Measurements from ENCODE around the gene DAD1.
A peak's percentile ranks its signal among the peaks of the same experiment; 100 is the strongest.
"Not testable (repeated sequence)": the region's sequence is repeated elsewhere in the genome, so short reads cannot be mapped to it uniquely, and the experiment has no call there.

DAD1 gene

DNA sequence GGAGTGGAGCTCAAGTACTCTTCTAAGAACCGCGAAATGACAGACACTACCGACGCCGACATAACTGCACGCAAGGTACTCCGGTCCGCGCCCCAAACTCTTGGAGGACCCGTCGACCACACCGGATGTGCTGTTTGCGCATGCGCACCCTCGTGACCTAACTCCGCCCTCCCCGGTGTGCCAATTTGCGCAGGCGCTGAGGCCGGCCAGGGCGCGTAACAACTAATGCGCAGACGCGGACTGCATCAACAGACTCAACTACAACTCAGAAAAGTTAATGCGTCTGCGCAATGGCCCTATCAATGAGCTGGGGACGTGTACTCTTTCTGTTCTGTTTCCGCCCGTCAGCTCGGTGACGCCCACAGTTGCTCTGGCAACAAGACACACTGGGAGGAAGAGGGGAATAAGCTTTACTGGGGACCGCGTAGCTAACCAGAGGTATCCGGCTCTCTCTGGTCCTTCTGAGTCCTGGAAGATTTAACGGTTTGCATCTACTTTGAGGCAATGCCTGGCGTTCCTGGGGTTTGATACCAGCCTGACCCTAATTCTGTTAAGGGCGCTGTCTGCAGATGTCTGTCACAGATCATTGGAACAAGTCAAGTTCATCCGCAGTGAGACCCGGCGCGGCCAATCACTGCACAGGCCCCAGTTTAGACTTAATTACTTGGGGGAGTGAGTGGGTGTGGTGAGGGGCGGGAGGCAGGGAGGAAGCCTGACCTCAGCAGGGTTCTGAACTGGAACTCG is at the start of gene DAD1:
Gene DAD1 (minus strand): TSS at position 129 of the 744 bp plus-strand sequence. CDS start 67 bp downstream, at position 62.
- DNase-seq: peak; percentile 87 to 99 (median 96)

GRCh38 chr14:22635980-22636379 is 47.0 kb upstream of the DAD1 start:
- not testable (repeated sequence) for DNase-seq

- DNase-seq: no peak
These were observed 45.3 kb upstream of the DAD1 start for GRCh38 chr14:22634233-22634900.

DNA sequence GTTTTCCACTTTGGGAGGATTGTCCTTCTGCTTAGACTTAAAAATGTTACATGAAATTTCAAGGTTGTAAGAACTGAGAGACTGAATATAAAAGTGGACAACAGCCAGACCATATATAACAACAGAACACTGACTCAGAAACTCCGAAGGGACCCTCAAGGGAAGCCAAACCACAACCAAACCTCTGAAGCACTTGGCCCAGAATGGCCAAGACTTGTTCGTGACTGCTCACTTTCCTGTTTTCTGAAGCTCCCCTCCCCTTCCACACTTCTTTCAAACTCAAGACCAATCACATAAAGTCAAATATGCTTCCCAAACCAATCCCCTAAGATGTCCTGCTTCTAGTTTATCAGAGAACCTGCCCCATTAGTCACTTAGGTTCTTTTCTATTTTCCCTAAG is 41.5 kb upstream of the DAD1 start:
- DNase-seq: no peak

GRCh38 chr14:22630066-22630465 is 41.0 kb upstream of the DAD1 start:
- no peak for DNase-seq

DNA sequence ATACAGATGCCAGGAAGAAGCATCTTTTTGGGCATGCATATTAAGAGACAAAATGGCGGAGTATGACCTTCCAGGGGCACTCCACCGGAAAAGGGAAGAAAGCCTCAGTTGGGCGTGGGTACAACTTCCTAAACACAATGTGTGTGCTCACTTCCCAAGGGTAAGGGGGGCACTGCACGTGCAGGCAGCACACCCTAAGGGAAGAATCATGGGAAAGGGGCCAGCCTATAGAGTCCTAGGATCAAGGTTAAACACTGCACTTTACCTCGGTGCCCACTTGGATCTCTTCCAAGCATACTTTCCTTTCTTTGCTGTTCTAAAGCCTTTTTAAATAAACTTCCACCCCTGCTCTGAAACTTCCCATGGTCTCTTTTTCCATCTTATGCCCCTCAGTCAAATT is 40.3 kb upstream of the DAD1 start:
- no peak for DNase-seq

- DNase-seq: no peak
These were observed 38.7 kb upstream of the DAD1 start for GRCh38 chr14:22627506-22628263.

GRCh38 chr14:22626590-22626989 is 37.6 kb upstream of the DAD1 start:
- DNase-seq: no peak

- DNase-seq: no peak
These were observed 34.0 kb upstream of the DAD1 start for GRCh38 chr14:22623047-22623446.

- DNase-seq: no peak
These were observed 33.2 kb upstream of the DAD1 start for GRCh38 chr14:22622255-22622654.

DNA sequence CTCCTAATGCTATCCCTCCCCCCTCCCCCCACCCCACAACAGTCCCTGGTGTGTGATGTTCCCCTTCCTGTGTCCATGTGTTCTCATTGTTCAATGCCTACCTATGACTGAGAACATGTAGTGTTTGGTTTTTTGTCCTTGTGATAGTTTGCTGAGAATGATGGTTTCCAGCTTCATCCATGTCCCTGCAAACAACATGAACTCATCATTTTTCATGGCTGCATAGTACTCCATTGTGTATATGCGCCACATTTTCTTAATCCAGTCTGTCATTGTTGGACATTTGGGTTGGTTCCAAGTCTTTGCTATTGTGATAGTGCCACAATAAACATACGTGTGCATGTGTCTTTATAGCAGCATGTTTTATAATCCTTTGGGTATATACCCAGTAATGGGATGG is 26.7 kb upstream of the DAD1 start:
- DNase-seq: not testable (repeated sequence)

DNA sequence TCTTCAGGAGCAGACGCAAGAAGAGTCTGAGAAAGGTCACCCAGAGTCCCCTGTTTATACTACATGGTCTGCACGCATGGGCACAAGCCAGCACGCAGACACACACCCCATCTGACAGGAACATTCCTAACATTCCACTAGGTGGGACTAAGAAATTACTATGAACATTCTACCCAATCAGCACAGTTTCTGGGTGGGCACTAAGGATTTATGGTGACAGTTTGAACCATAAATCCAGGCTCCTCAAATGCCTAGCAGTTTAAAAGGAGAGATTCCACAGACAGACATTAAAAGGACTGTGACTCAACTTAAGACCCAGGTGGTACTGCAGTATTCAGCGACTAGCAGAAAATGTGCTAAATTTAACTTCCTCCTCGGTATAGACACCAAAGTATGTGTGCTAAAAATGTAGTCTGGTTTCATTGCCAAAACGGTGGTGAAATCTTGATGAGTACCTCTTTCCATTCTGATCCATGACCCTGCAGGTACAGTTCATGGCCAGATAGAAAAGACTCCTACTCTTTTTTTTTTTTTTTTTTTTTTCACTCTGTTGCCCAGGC is 25.3 kb upstream of the DAD1 start:
- DNase-seq: no peak

GRCh38 chr14:22613736-22614239 is 24.8 kb upstream of the DAD1 start:
- no peak for DNase-seq

GRCh38 chr14:22613106-22613695 is 24.2 kb upstream of the DAD1 start:
- DNase-seq: no peak

DNA sequence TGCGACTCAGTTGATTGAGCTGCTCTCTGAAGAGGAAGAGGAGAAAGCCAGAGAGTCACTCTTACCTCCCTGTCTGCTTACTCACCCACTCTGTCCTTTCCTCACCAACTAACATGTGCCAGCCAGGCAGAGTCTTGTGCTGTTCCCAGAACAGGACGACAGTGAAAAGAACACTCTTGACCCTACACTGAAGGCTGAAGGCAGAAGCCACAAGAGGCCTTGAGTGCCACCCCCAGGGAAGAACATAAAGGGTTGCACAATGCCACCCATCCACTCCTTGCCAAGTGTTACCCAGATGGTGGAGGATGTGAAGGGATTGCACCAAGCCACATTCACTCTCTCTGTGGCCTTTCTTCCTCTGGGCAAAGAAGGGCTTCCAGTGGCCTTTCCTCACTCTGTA is 21.9 kb upstream of the DAD1 start:
- no peak for DNase-seq

DNA sequence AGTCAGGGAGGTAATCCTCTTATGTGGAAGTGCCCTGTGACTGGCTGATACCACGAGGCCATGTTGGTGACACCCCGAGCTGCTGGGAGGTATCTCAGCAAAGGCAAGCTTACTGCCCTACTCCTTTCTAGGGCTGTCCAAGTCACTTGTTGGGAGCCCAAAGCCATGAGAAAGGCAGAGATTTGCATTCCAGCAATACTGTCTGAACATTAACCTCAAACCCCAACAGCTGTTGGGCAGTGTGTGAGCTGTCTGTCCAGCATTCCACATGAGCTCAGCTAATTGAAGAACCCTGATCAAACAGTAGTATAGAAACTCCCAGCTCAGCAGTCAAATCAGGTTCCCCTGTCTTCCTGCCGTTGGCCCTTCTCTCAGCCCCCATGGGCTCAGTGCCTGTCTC is 18.3 kb upstream of the DAD1 start:
- no peak for DNase-seq

DNA sequence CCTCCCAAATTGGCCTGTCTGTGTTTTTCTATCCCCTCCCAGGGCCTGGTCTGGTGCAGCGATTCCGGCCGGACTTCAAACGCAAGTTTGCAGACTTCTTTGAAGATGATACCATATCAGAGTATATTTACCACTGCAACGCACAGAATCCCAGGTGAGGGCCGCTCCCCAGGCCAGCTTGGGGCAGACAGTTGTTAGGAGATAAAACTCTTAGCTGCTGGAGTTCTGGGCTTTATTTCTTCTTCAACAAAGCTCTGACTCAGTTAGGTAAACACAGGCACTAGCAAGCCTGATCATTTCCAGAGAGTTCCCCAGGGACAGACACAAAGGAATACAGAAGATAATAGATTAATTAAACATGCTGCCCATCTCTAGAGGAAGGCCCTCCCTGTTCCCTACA is 17.4 kb upstream of the DAD1 start:
- DNase-seq: no peak

DNA sequence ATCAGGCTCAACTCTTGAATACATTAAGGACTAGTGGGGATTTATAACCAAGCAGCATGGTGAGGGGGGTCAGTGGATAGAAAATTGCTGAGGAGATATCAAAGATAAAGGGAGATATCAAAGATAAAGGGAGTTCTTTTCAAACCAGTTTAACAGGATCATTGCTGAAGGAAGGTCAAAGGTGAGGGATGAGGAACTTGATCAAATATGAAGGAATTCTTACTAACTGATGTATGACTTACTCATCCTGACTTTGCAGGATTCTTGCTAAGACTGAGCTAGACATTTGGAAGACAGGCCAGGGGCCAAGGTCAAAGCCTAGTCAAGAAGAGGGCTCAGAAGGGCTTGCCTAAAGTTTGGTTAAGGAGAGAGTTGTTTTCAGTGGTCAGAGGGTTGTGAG is 13.8 kb upstream of the DAD1 start:
- DNase-seq: no peak

GRCh38 chr14:22601996-22602395 is 13.0 kb upstream of the DAD1 start:
- DNase-seq: no peak

DNA sequence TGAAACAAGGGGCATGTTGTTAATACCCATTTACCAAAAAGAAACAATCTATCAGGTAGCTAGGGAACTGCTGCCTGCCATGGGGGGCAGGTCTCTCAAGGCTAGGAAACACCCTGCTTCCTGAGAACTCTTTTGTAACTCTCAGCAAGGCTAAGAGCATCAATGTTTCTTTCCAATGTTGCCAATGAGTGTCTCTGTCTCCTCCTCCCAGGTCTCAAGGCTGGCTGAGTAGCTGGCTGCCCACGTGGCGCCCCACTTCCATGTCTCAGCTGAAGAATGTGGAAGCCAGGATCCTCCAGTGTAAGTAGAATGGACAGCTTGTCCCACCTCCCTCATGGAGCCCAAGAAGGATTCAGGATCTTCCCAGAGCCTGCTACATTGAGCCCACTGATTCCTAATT is 12.4 kb upstream of the DAD1 start:
- DNase-seq: no peak

- no peak for DNase-seq
These were observed 11.0 kb upstream of the DAD1 start for GRCh38 chr14:22600027-22600426.
